Stimulated activated CD8-positive, alpha-beta memory T cell treated with anti-CD3 and anti-CD28 coated beads, Interleukin-7, amount 100 ng/mL, for 48 hours (primary cell): ENCODE measurements around the gene PHF2.

Source experiments
- DNase-seq, 2 donors: peaks; one replicate each; pipeline ENCODE4 v3.0.0-alpha.2; 2020; ENCODE audit warnings: low read depth in 1 of 2; ENCODE audit errors: extremely low read depth in 1 of 2

PHF2 gene

DNA sequence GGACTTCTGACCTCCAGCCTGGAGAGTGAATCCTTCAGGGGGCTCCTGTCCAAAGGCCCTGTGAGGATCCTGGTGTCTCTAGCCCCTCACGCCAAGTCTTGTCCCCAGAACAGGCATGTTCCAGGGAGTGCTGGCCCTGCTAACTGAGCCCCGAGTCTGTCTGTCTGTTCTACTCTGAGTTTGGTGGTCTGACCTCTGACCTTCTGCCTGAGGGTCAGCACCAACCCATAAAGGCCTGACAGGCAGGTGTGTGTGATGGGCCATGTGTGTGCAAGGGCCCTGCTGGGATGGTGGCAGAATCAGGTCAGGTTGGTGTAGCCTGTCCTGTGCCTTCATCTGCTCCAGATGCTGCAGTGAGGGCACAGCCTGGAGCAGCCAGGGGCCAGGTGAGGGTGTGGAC is 46.3 kb downstream of the PHF2 start:
- no peak for DNase-seq

DNA sequence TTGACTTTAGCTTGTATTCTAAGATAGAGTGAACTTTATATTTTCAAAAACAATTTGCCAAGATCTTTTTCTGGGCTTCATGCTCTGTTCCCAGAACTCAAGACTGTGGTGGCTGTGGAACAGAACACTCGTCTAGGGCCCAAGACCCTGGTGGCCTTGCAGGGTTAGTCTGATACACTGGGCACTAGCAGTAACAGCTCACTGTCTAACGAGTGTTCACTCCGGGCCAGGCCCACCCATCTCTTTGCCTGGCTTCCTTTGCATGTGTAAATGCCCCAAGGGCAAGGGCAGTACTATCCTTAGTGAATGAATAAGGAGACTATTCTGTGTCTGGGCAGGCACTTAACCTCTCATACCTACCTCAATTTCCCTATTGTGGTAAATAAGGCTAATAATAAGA is 47.4 kb downstream of the PHF2 start:
- DNase-seq, result no peak

DNA sequence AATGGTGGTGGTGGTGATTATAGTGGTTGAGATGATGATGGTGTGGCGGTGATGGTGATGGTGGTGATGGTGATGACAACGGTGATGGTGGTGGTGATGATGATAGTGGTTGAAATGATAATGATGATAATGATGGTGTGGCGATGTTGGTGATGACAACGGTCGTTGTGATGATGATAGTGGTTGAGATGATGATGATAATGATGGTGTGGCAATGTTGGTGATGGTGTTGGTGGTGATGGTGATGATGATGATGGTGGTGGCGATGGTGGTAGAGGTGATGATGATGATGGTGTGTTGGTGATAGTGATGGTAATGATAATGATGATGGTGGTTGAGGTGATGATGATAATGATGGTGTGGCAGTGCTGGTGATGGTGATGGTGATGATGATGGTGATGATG is 48.0 kb downstream of the PHF2 start:
- no peak for DNase-seq

DNA sequence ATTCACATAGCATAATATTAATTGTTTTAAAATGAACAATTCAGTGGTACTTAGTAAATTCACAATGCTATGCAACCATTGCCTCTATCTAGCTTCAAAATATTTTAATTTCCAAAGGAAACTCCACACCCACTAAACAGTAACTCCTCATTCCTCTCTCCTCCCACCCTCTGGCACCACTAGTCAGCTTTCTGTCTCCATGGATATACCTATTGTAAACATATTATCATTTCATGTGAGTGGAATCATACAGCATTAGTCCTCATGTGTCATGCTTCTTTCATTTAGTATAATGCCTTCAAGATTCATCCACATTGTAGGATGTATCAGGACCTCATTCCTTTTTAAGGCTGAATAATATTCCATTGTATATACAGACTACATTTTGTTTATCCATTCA is 48.6 kb downstream of the PHF2 start:
- no peak for DNase-seq

DNA sequence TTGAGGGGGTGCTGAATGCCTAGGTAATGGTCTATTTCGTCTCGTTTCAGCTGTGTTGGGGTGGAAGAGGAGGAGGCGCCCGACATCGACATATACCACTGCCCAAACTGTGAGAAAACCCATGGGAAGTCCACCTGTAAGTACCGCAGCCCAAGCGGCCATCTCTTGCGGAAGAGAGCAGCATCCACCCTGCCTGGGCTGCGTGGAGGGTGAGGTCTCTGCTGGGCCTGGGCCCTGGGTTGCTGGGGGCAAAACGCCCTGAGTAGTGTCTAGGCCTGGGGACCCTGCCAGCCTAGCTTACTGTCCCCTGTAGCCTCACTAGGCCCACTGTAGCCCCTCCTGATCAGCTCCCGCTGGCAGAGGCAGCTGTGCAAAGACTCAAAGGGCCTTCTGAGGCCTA is 53.5 kb downstream of the PHF2 start:
- no peak for DNase-seq

DNA sequence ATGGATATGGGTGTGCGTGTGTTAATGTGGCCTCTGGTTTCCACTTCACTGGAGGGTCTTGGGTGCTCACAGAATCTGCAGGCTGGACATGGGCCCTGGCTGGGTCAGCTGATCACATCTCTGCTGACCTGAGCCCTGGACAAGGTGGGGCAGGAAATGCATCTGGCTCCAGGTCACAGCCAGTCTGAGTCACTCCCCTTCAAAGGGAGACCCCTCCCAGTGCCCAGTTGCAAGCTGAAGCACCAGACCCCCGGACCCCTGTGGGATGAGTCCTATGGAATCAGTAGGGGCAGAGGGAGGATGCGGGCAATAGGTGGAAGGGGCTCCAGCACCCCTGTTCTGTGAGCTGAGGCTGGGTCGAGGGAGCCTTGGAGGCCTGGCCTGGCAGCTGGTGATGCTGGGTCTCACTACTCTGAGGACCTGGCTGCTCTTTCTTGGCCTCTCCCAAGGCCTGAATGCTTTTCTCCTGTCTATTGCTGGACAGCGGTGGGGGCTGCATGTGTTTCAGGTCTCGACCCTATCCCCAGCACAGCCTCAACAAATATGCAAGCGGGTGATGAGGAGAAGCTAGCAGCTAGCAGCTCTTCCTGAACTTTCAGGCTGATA is 54.5 kb downstream of the PHF2 start:
- no peak for DNase-seq

DNA sequence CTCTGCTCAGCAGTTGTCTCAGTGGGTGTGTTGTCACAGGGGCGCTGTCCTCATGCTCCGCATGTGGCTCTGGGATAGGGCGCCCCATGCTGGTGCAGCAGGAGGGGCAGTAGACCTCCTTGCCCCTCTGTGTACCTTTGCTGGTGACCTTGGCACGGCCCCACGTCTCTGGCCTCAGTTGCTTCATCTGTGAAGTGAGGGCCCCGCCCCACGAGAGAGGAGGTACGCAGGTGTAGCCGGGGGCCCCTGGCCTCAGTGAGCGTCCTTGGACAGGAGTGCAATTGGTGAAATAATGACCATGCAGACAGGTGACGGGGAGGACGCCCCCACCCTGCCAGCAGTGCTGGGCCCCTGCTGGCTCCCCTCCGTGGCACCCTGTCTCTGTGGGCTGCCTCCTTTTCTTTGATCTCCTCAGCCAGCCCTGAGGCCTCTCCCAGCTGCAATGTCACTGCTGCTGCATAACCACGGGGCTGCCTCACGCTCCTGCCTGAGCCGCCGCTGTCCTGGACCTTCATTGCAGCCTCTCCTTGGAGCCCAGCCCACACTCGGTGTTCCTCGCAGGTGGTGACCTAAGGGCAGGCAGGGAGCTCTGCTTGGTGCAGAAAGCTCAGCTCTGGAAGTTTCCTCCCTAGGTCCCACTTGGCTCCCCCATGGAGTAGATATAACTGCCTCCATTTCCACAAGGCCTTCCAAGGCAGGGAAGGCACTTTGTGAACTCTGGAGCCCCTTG is 57.3 kb downstream of the PHF2 start:
- no peak for DNase-seq

DNA sequence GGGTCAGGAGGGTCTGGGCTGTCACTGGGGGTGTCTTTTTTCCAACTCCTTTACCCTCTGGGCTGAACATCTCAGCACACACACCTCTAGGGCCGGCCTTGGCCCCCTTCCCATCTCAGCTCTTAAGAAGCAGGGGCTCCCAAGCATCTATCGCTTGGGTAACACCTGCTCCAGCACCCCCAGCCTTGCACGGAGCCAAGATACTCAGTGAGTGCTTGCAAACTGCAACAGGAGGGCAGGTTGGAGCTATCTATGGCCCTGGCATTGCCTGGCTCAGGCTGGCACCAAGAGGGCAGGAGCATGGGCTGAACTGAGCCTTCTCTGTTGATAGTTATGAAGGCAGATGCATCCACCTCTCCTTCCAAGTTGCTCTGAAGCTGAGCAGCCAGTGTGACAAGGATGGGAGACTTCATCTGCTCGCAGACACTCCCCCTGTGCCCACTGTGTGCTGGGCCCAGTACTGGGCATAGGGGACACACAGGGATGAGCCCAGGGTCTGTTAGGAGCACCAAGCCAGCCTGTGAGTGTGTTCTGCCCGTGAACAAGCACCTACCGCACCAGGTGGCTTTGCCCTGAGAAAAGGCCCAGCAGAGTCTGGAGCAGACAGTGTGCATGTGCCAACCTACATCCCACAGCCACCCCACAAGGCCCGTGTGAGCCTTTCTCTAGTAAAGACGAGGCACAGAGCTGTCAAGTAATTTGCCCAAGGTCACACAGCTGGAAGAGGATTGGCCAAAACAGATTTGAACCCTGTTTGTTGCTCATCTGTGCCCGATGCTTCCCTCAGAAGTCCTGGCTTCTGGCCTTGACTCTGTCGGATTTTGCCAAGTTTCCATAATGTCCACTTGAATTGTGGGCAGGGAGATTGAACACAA is 58.2 kb downstream of the PHF2 start:
- DNase-seq, result no peak

DNA sequence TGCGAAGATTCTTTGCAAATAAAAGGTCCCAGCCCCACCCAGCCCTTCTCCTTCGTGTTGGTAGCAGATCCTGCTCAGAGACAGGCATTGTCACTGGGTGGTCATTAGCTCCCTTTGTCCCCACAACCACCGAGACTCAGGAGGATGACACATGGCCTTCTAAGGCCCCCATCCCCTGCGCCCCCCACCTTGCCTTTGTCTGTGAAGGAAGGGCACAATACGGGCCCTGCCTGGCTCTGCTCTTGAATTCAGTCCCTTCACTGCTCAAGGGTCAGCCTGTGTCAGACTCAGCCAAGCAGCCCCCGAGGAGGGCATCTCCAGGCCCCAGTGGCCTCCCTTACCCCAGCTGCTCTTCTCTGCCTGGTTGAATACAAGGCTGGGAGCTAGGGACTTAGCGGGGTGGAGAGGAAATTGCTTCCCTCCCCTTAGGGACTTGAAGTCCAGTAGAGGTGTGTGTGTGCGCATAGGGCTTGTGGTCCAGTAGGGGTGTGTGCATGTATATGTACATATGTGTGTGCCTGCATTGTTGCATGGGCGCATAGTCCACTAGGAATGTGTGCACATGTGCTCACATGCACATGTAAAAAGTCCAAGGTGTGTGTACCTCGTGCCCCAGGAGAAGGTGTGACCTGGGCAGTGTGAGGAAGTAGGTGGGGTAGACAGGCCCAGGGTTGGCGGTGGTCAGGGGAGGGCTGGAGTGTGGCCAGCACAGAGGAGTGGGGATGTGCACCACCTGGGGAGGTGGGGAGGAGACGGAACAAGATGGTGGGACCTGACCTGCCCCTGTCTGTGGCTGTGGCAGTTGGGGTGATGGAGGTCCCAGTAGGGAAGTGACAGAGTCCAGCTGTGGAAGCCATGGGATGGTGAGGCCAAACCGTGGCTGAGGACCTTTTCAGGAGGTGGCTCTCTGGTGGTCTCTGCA is 59.1 kb downstream of the PHF2 start:
- no peak for DNase-seq

DNA sequence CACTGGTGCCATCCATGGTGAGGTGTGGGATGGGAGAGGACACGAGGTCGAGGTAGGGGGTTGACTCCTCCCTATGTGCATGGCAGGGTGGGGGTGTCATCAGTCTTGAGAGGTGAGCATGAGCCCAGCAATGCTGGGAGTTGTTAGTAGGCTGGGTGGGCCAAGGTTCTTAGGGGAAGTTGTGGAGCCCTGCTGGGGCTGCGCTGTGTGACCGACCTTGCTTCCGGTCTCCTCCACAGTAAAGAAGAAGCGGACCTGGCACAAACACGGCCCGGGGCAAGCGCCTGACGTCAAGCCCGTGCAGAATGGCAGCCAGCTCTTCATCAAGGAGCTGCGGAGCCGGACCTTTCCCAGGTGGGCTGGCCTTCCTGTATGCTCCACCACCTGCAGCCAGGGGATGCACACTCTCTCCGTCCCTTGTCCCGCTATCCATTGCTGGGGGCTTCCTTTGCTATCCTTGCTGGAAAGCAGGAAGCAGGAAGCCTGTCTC is 59.8 kb downstream of the PHF2 start:
- no peak for DNase-seq

DNA sequence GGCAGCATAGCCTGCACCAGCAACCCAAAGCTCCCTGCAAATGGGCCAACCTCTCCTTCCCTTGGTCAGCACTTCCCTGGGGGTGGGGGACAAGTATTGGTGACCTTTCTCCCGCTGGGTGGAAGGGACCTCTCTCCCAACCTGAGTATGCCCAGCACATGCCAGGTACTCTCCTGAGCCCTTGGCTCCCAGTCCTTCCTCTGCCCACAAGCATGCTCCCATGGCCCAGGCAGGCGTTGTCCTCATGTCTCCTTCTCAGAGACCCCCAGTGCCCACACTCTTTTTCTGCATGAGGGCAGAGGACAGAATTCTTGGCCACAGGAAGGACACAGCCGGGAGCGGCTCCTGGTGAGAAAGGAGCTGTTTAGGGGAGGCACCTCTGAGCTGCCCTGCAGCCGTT is 60.3 kb downstream of the PHF2 start:
- no peak for DNase-seq

DNA sequence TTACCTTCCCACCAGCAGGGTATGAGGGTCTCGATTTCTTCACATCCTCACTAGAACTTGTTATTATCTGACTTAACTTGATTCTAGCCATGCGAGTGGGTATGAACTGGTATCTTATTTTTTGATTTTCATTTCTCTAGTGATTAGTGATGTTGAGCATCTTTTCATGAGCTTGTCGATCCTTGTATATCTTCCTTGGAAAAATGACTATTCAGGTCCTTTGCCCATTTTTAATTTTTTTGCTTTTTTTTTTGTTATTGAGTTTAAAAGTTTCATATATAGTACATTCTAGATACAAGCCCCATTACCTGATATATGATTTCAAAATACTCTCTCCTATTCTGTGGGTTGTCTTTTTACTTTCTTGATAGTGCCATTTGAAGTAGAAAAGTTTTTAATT is 61.5 kb downstream of the PHF2 start:
- DNase-seq, result no peak

DNA sequence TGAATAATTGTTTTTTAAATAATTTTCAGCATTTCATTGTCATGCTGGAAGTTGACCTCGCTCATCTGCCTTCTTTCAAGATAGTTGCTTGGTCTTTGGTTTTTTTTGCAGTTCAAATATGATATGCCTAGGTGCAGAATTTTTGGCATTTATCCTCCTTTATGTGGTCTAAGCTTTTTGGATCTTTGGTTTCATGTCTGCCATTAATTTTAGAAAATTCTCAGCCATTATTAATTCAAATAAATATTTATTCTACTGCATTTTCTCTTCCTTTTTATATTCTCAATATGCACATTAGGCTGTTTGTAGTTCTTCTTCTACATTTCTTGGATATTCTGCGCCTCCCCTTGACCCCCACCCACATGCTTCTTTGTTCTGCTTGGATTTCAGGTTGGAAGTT is 63.6 kb downstream of the PHF2 start:
- DNase-seq, result no peak

DNA sequence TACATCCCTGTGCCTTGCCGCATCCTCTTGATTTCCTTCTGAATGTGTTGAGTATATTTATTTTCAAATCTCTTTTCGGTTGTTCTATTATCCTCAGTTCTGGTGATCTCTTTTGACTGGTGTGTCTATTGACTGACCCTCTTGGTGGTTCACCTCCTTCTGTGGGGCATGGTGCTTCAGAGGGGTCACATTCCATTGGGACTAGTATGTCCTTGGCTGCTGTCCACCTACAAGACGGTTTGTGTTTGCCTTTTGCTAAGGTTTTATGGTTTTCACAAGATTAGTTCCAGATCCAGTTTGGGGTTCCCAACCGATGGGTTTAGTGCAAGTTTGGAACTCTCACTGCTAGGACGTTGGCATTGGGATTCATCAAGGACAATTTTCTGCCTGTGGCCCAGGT is 66.6 kb downstream of the PHF2 start:
- DNase-seq, result no peak

DNA sequence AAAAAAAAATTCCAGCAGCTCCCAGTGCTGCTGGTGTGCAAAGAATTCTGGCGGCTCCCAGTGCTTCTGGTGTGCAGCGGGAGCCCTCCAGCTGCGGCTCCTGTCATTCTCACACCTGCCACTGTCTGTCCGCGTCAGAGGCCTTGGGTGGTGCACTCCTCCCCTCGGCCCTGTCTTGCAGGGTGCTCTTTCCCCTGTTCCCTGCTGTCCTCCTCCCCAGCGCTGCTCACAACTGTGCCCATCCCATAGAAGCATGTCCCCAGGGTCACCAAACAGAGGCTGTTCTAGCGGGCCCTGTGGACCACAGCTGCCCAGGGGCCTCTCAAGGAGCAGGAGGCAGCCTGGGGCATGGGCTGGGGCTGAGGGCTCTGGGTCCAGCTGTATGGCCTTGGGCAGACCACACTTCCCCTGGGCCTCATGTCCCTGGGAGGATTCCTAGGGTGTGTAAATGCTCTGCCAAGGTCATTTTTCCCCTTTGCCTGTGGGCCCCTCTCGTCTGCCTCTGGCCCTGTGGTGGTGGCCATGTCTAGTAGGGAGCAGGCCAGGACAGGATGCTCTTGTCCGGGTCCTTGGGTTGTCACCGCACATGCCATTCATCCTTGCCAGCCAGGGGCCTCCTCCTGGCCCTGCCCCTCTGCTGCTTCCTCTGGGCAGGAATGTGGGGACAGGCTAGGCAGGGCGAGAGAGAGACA is 68.2 kb downstream of the PHF2 start:
- DNase-seq, result no peak

DNA sequence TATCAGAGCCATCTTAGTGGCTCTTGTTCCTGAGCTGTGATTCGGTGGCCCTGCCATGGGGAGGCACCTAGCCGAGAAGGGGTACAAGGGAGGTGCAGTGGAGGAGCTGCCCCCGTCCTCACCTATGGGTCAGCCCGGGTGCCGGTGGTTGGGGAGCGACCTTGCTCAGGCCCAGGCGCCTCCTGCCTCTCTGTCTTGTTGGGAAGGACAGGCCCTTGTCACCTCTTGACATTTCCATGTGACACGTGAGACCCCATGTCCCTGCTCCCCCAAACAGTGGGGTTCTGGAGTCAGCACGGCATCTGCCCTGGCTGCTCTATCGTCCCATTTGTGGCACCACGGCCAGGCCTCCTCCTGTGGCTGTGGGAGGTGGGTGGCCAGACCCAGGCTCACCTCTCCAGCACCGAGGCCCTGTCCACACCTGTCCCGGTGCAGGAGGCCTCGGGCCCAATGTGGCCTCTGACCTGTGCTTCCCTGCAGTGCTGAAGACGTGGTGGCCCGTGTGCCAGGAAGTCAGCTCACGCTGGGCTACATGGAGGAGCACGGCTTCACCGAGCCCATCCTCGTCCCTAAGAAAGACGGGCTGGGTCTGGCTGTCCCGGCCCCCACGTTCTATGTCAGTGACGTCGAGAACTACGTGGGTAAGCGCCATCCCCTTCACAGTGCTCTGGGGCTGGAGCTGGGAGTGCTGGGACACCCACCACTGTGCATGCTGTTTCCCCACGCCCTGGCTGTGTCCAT is 68.9 kb downstream of the PHF2 start:
- DNase-seq, result no peak

DNA sequence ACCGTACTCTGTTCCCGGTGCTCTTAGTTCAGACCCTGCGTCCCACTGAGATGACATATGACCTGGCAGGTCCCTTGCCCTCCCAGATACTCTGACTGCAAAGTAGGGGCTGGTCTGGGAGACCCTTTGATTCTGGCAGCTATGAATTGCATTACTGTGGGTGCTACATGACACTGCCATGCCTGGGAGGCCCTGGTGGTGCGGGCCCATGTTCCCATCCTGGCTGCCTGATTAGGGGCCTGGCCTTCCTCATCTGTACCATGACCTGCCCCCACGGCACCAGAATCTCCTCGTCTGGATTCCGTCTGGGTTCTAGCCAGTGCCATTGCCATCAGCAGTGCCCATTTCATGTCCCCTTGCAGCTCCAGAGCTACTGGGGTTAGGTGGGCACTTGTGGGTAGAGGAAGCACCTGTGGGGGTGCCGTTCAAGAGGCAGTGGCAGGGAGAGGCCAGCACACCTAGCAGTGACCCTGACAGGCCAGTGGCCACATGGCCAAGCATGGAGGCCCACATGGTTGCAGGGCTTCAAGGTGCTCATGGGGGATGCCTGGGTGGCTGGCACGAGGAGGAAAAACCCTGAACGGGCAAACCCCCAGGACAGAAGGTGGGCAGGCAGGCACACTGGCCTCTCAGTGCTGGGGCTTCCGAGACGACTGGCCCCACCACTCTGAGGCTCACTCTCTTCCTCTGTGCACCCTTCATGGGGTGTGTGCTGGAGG is 69.7 kb downstream of the PHF2 start:
- no peak for DNase-seq

DNA sequence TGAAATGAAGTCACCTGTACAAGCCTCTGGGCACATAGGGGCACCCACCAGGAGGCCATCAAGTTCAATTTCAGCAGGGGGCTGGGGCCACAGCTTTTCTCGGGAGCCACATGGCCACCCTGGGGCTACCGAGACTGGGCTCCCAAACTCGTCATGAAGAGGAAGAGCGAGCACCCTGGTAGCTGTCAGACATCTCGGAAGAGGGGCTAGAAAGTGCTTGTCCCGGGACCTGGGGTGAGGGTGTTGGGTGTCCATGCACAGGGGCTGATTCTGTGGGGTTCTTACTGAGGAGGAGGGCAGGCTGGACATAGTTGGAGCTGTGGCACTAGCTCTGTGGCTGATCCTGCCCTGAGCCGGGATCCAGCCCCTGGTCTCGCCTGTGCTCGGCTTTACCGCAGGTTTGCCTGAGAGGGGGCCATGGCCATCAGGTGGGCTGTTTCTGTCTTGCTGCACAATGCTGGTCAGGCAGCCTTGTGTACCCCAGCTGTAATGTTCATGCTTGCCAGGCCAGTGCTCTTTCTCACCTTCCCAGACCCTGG is 70.3 kb downstream of the PHF2 start:
- no peak for DNase-seq

DNA sequence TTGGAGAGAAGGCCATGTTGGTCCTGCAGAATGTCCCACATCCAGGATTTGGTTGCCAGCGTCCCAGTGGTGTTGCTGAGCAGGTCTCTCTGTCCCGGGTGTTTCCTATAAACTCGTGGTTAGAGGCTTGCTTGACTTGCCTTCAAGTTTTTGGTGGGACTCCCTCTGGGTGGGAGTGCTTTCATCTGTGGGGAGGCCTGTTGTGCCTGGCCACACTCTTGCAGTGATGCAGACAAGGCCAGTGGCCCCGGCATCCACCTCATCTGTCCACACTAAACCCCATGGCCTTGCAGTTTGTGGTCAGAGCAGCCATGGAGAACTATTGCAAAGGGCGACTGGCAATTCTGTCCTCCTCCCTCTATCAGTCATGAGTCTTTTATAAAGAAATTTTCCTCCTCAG is 71.8 kb downstream of the PHF2 start:
- DNase-seq, result no peak
